ENCODE measurements around the gene PTH.

PTH gene

DNA sequence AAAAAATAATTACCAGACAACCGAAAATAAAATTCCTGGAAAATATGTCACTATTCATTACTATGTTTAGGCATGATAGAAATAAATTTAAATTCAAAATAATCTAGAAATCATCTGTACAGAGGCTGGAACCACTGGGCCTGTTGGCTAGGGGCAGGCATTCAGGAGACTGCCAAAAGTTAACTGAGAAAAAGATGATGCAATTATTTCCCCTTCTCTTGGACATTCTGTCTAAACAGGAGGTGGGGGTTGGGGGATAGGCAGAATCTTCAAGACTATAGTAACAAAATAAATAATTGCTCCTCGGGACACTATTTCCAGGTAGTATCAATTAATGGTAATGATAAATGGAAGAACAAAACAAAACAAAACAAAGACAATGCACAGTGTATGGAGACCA lies 46.9 kb downstream of the PTH start:
- DNase-seq, result no peak

DNA sequence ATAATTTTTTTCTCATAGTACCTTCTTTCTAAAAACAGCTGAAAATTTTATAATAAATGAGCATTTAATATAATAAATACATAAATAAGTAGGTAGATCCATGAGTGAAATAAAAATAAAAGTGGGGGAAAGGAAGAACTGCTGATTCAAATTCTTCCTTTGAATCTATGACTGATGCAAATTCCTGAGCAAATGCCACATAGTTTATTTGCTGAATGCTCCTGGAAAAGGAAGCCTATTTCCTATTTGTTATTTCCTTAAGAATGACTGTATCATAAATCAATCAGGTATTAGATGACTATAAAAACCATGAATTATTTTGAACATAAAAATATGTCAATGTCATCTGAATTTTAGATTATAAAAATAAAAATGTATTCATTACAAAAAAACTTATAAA lies 49.4 kb downstream of the PTH start:
- DNase-seq, result no peak

DNA sequence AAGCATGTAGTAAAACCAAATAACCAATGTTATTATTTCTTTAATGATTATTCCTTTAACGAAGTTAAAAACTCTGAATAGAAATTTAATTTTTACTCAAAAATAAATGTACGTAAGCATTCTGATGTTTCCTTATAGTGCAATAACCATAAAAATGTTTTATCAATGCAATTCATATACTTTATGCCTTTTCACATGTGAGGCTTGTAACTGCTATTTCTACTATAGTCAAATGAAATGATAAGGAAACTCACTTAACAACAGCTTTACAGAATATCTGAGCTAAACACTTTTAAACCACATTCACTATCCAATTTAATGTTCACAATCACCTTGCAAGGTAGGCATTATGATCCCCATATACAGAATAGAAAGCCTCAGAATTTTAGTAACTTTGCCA lies 50.2 kb downstream of the PTH start:
- DNase-seq, result no peak

All from stimulated activated CD4-positive, alpha-beta T cell treated with anti-CD3 and anti-CD28 coated beads, Interleukin-15, amount 100 ng/mL, for 24 hours (primary cell).